Cardiac muscle cell (in vitro differentiated cells and primary cell): ENCODE measurements around the gene SLC8A3. TPM values are rescaled to one million over a fixed set of nuclear protein-coding genes. Genes with fewer than 3 reads are reported as not detected.
"Not testable (repeated sequence)": the region's sequence is repeated elsewhere in the genome, so short reads cannot be mapped to it uniquely, and the experiment has no call there.

ENCODE experiments used
- DNase-seq, 2 donors: peaks; one replicate each; pipeline versions ENCODE4 v3.0.0 to v3.0.0-alpha.2; 2010 to 2017; ENCODE audit warnings: low read depth in 1 of 2, low spot score in 1 of 2
- H3K27ac ChIP-seq: fragments of 200-600 bp; sonication (generic); 2 replicates; pipeline ENCODE4 v1.5.1; 2016
- H3K27me3 ChIP-seq: fragments of 200-600 bp; sonication (generic); 2 replicates; pipeline ENCODE4 v1.6.0; 2016; ENCODE audit warnings: control low read depth
- H3K36me3 ChIP-seq: fragments of 200-600 bp; sonication (generic); 2 replicates; pipeline ENCODE4 v1.5.1; 2016; ENCODE audit warnings: control low read depth
- H3K4me1 ChIP-seq: fragments of 200-600 bp; sonication (generic); 2 replicates; pipeline ENCODE4 v1.8.1; 2017; ENCODE audit warnings: low read depth, mild to moderate bottlenecking, mixed run types
- H3K4me3 ChIP-seq: fragments of 200-600 bp; sonication (generic); 2 replicates; pipeline ENCODE4 v1.5.1; 2016; ENCODE audit warnings: mild to moderate bottlenecking
- H3K9me3 ChIP-seq: fragments of 200-600 bp; sonication (generic); 2 replicates; pipeline ENCODE4 v1.5.1; 2017; ENCODE audit warnings: low read depth, mild to moderate bottlenecking, control low read depth
- polyA plus RNA-seq: library from polyadenylated mRNA; unstranded; fragments of >200 nt; fragmentation: Nextera tagmentation; extraction: Ambion mirVana; gene quantifications from 2 replicates; pipeline ENCODE4 v1.2.1, GENCODE V29; 2016
- total RNA-seq: library from RNA; depleted of rRNA; stranded (reverse); fragments of >200 nt; gene quantifications from 2 replicates; pipeline ENCODE4 v1.2.3, GENCODE V29; 2016
- TF ChIP-seq, protein P1 (sequence below): IDR thresholded peaks from 2 replicates; pipeline ENCODE4 v1.5.1; 2012; ENCODE audit warnings: low read depth, mild to moderate bottlenecking, low read length

SLC8A3 gene, protein sequence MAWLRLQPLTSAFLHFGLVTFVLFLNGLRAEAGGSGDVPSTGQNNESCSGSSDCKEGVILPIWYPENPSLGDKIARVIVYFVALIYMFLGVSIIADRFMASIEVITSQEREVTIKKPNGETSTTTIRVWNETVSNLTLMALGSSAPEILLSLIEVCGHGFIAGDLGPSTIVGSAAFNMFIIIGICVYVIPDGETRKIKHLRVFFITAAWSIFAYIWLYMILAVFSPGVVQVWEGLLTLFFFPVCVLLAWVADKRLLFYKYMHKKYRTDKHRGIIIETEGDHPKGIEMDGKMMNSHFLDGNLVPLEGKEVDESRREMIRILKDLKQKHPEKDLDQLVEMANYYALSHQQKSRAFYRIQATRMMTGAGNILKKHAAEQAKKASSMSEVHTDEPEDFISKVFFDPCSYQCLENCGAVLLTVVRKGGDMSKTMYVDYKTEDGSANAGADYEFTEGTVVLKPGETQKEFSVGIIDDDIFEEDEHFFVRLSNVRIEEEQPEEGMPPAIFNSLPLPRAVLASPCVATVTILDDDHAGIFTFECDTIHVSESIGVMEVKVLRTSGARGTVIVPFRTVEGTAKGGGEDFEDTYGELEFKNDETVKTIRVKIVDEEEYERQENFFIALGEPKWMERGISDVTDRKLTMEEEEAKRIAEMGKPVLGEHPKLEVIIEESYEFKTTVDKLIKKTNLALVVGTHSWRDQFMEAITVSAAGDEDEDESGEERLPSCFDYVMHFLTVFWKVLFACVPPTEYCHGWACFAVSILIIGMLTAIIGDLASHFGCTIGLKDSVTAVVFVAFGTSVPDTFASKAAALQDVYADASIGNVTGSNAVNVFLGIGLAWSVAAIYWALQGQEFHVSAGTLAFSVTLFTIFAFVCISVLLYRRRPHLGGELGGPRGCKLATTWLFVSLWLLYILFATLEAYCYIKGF
- total RNA-seq: 0.09 and 0.46 TPM in 2 replicates
- polyA plus RNA-seq: 1.0 TPM in 1 of 2 replicates, not detected in the other

DNA sequence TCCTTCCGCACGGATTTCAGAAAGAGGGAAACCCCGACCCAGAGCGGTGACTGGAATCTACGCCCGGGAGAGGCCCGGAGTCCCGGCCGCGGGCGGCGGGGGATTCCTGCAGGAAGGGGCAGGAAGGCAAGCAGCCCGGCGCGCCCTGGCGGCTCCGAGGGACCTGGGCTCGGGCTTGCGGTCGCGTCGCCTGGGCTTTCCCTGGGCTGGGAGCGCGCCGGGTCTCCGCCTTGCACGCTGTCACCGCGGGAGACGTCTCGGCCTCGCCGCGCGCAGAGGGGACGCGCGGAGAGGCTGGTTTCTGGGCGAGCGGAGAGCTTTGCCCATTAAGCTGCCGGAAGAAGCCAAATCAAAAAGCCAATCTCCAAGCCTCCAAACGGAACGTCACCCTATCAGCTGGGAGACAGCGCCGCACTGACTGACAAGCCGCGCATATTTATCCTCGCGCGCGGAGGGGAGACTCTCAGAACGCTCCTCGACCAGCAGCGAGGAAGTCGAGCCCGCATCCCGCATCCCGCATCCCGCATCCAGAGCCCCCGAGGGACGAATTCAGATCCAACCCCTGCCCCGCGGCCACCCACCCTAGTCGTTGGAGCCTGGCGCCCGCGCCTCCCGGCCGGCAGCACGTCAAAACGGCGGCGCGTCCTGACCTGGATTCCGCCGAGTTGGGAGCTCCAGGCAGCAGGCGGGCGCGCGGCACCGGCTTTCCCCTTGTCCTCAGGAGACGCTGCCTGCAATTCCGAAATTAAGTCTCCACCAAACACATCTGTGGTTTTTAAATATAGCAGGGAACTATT, at the start of gene SLC8A3:
SLC8A3 (minus strand) TSS at position 293 of the 797 bp plus-strand sequence. CDS start 20,529 bp downstream, outside the sequence.
- TF ChIP-seq, protein P1, sequence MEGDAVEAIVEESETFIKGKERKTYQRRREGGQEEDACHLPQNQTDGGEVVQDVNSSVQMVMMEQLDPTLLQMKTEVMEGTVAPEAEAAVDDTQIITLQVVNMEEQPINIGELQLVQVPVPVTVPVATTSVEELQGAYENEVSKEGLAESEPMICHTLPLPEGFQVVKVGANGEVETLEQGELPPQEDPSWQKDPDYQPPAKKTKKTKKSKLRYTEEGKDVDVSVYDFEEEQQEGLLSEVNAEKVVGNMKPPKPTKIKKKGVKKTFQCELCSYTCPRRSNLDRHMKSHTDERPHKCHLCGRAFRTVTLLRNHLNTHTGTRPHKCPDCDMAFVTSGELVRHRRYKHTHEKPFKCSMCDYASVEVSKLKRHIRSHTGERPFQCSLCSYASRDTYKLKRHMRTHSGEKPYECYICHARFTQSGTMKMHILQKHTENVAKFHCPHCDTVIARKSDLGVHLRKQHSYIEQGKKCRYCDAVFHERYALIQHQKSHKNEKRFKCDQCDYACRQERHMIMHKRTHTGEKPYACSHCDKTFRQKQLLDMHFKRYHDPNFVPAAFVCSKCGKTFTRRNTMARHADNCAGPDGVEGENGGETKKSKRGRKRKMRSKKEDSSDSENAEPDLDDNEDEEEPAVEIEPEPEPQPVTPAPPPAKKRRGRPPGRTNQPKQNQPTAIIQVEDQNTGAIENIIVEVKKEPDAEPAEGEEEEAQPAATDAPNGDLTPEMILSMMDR: no peak
- Histone ChIP-seq H3K4me3 (peak within 1 kb of the TSS; percentile 69), H3K27ac (no peak within 1 kb of the TSS), H3K4me1 (peaks cover 8% of the 10 kb centered on the region), H3K9me3 (no peaks in the 10 kb centered on the region), H3K36me3 (no peaks in the 10 kb centered on the region), H3K27me3 (peaks cover 82% of the 10 kb centered on the region)
- peak; percentile 37 to 67 for DNase-seq

DNA sequence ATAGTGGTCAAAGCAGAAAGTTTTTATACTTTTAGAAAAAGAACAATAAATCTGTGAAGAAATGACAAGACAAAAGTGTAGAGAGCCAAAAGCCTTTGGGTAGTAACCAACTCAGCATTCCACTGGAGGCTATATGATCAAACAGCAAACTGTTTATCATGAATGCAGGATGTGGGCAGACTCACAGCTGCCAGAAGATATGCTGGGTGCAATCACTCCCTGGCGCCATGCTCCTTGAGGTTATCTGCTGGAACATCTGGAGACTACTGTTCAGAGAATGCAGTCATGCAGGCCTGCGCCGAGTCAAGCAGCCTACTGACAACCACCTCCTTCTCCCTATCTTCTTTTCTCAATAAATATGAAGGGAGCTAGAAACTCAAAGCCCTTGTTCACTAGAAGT, 49.0 kb upstream of the SLC8A3 start:
- Histone ChIP-seq H3K27ac (no peak overlapping the region), H3K36me3 (no peaks in the 10 kb centered on the region)
- TF ChIP-seq, protein P1: no peak

DNA sequence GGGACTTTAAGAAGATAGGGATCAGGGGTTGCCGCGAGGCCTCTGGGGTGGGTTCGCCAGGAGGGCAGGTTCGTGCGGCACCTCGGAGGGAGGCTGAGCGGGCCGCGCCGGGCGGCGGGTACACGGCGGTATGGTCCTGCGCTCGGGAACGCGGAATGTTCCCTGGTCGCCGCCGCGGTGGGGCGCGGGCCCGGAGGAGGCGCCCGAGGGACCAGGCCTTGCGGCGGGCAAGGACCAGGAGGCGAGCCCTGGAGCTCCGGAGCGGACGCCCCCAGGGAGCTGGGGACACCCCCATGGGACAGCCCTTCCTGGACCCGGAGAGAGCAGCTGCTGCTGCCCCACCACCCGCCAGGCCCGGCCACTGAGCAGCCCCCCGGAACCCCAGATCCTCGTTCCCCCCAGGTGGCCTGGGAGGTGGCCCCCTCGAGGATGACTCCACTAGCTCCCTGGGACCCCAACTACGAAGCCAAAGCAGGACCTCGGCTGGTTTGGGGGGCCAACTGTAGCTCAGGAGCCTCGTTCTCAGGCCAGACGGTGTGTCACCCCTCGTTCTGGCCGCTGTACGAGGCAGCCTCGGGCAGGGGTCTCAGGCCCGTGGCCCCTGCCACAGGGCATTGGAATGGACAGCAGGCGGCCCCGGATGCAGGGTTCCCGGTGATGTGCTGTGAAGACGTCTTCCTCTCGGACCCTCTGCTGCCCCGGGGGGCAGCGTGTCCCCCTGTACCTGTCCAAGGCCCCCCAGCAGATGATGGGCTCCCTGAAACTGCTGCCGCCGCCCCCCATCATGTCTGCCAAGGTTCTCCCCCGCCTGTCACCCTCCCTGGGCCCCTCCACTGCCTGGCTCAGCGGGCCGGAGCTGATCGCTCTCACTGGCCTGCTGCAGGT, 45.6 kb upstream of the SLC8A3 start:
- Histone ChIP-seq H3K36me3 (no peaks in the 10 kb centered on the region), H3K27me3 (no peaks in the 10 kb centered on the region), H3K9me3 (no peaks in the 10 kb centered on the region), H3K4me1 (no peaks in the 10 kb centered on the region), H3K4me3 (no peak overlapping the region), H3K27ac (no peak overlapping the region)
- DNase-seq: no peak
- TF ChIP-seq, protein P1: no peak

More for the DNA sequence above, 49.0 kb upstream of the SLC8A3 start:
- DNase-seq: peak in 1 of 2 donors; percentile 6
- Histone ChIP-seq H3K4me1 (no peaks in the 10 kb centered on the region), H3K27me3 (no peaks in the 10 kb centered on the region), H3K9me3 (no peaks in the 10 kb centered on the region), H3K4me3 (no peak overlapping the region)

DNA sequence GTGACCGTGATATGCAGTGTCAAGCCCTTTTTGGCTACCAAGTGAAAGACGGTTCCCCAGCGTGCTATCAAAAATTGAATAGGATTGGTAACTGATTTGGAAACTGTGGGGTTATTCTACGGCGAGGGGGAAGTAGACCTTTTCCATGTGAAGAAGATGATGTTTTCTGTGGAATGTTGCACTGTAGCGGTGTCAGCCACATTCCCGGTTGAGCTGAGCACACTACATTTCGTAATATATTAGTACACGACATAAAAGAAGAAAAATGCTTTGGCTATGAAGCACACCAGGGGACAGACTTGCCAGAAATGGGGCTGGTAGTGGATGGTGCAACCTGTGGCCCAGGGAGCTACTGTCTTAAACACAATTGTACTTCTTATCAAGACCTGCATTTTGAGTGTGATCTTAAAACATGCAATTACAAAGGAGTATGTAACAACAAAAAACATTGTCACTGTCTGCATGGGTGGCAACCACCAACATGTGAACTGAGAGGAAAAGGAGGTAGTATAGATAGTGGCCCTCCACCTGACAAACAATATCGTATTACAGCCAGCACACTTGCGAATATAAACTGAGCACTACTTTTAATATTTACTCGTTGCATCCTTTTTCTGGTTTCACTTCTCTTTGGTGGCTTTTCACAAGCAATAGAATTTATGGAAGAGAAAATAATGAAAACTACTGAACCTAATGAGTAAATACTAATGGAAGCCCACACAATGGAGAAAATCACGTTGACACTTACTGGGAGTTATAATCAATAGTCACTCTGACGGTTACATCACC, 43.2 kb upstream of the SLC8A3 start:
- DNase-seq, H3K27me3 ChIP-seq, H3K36me3 ChIP-seq, H3K4me3 ChIP-seq, H3K4me1 ChIP-seq, H3K27ac ChIP-seq, H3K9me3 ChIP-seq: not testable (repeated sequence)

DNA sequence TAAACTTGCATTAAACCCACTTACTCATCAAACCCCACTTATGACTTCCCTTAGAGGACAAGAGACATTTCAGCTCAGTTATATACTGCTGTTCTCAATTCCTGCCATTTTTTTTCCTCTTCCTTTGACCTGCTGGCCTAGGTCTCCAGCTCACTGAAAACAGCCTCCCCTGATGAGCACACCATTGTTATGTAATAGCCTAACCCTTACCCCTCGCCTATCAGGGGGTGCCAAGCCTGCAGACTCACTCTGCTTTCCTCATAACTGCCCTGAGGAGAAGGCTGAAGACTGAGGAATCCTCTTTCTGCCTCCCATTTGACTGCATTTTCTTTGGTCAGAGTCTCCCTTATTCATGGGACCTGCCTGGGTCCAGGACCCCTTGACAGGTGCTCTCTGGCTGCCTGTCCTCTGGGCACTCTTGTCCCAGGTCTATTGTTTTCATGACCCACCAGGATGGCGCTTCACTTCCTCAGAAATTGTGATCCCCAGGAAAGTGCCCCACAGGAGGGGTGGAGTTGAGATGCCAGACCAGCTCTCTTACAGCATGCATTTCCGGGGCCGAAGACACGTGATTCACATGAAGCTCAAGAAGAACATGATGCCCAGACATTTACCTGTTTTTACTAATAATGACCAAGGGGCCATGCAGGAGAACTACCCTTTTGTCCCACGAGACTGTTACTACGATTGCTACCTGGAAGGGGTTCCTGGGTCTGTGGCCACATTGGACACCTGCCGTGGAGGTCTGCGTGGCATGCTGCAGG, 41.3 kb upstream of the SLC8A3 start:
- not testable (repeated sequence) for H3K27me3 ChIP-seq, H3K4me3 ChIP-seq, H3K36me3 ChIP-seq, H3K27ac ChIP-seq, H3K9me3 ChIP-seq, DNase-seq, H3K4me1 ChIP-seq
